Uterus (tissue), 2 donors: Measurements from ENCODE around the gene NRXN3.
"Not testable (repeated sequence)": the region's sequence is repeated elsewhere in the genome, so short reads cannot be mapped to it uniquely, and the experiment has no call there.

ENCODE experiments used
- POLR2A ChIP-seq, 2 donors: fragments of 450-650 bp; IDR thresholded peaks; one replicate each; pipeline ENCODE4 v1.6.1; 2016; ENCODE audit warnings: antibody characterized with exemption in 2 of 2, mild to moderate bottlenecking in 1 of 2, moderate library complexity in 1 of 2
- TF ChIP-seq, protein P1 (sequence below), 4 experiments: fragments of 200-600 bp in 2 of 4; fragments of 450-650 bp in 2 of 4; sonication (generic) in 2 of 4; IDR thresholded peaks; one replicate each; pipeline ENCODE4 v1.5.1; 2016 to 2019; ENCODE audit warnings: antibody characterized with exemption in 4 of 4, mild to moderate bottlenecking in 2 of 4, moderate library complexity in 1 of 4

DNA sequence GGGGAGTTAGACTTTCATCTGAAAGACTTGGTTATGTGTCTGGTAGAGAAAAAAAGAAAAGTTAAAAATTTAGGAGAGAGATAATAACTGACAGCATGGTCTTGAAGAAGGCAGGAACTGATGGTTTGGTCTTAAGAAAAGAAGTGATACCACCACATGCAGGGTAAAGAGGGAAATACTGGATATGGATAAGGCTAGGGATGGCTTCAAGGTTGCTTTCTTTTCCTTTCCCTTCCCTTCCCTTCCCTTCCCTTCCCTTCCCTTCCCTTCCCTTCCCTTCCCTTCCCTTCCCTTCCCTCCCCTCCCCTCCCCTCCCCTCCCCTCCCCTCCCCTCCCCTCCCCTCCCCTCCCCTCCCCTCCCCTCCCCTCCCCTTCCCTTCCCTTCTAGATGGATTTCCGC is 849.7 kb downstream of the NRXN3 start:
- TF ChIP-seq, protein P1, sequence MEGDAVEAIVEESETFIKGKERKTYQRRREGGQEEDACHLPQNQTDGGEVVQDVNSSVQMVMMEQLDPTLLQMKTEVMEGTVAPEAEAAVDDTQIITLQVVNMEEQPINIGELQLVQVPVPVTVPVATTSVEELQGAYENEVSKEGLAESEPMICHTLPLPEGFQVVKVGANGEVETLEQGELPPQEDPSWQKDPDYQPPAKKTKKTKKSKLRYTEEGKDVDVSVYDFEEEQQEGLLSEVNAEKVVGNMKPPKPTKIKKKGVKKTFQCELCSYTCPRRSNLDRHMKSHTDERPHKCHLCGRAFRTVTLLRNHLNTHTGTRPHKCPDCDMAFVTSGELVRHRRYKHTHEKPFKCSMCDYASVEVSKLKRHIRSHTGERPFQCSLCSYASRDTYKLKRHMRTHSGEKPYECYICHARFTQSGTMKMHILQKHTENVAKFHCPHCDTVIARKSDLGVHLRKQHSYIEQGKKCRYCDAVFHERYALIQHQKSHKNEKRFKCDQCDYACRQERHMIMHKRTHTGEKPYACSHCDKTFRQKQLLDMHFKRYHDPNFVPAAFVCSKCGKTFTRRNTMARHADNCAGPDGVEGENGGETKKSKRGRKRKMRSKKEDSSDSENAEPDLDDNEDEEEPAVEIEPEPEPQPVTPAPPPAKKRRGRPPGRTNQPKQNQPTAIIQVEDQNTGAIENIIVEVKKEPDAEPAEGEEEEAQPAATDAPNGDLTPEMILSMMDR (IDR thresholded peaks at IDR 0.05) = not testable (repeated sequence)
- TF ChIP-seq POLR2A (IDR thresholded peaks at IDR 0.05) = not testable (repeated sequence)
